ENCODE data around the gene SLC6A3. TPM values are rescaled to one million over a fixed set of nuclear protein-coding genes. Genes with fewer than 3 reads are reported as not detected.

The SLC6A3 gene
- polyA plus RNA-seq, 4 donors = 0.03 to 0.30 TPM; not detected in 2

DNA sequence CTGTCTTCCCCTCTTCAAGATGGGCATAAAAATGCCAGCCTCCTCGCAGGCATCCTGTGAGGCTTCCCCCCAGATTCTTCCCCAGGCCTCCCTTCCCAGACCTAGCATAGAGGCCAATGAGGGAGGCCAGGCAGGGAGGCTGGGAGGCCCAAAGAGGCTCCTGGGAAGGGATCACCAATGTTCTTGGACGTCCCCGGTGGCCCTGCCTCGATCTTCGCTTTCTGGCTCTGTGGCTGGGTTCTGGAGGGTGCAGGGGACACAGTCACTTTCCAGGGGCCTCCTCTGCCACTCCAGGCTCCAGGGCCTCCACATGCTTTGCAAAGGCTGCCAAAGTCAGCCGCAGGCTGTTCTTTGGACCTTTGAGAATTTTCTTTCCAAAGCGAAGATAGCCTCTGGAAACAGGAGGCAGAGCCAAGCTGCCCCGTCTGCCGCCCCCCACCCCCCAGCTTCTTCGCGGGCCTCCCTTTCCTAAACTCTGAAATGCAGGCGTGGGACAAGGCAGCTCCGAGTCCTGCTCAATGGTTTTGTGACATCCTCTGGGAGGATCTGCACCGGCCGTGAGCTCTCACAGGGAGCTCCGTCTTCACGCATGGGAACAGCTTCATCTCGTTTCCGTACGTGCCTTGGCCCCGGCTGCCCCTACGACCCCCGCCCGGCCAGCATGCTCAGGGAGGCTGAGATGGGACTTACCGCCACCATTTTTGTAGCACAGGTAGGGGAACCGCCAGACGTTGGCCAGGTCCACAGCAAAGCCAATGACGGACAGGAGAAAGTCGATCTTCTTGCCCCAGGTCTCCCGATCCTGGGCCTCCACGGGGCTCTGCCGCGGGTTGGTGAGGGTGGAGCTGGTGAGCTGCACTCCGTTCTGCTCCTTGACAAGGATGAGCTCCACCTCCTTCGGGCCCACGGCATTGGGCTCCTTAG is 2.8 kb downstream of the SLC6A3 start:
- Histone ChIP-seq H3K4me3 (ENCODE audit: low read depth in 1 of 3, low read length in 3 of 3) (no peak overlapping the region), H3K36me3 (ENCODE audit: control insufficient read depth in 3 of 3, insufficient read depth in 2 of 3, low read depth in 1 of 3, low read length in 3 of 3) (no peaks in the 10 kb centered on the region), H3K27ac (ENCODE audit: low read depth in 1 of 3, low read length in 2 of 3) (no peak overlapping the region), H3K27me3 (ENCODE audit: control insufficient read depth in 3 of 3, insufficient read depth in 3 of 3, low read length in 3 of 3) (peaks cover 0 to 56% (median 31%) of the 10 kb centered on the region in 3 donors), H3K4me1 (ENCODE audit: control insufficient read depth in 3 of 3, insufficient read depth in 2 of 3, low read depth in 1 of 3, low read length in 2 of 3) (peaks cover 0 to 12% (median 0%) of the 10 kb centered on the region in 3 donors), H3K9me3 (ENCODE audit: control insufficient read depth in 2 of 2, insufficient read depth in 1 of 2, low read depth in 1 of 2, low read length in 1 of 2) (peaks cover 0 to 3% of the 10 kb centered on the region in 2 donors)
- FAIRE-seq = no peak
- DNase-seq = no peak
- WGBS, 3 donors = 66 to 75% (median 67%) methylated on average over 35 to 36 of the region's 36 CpGs

GRCh38 chr5:1441166-1441865 is 3.9 kb downstream of the SLC6A3 start:
- H3K27me3 ChIP-seq (ENCODE audit: control insufficient read depth in 3 of 3, insufficient read depth in 3 of 3, low read length in 3 of 3) = peaks cover 0 to 45% (median 31%) of the 10 kb centered on the region in 3 donors
- no peak overlapping the region for H3K4me3 ChIP-seq (ENCODE audit: low read depth in 1 of 3, low read length in 3 of 3)
- FAIRE-seq = no peak

DNA sequence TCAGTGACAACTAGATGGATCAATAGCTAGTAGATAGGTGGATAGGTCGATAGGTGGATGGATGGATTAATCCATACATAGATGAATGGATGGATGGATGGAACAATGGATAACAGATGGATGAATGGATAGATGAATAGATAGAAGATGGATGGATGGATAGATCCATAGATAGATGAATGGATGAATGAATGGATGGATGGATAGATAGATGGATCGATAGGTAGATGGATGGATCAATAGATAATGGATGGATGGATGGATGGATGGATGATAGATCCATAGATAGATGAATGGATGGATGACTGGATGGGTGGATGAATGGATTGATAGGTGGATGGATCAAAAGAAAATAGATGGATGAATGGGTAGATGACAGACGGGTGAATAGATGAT is 5.1 kb downstream of the SLC6A3 start:
- no peak for DNase-seq
- Histone ChIP-seq H3K27ac (ENCODE audit: low read depth in 1 of 3, low read length in 2 of 3) (no peak overlapping the region), H3K36me3 (ENCODE audit: control insufficient read depth in 3 of 3, insufficient read depth in 2 of 3, low read depth in 1 of 3, low read length in 3 of 3) (no peaks in the 10 kb centered on the region), H3K9me3 (ENCODE audit: control insufficient read depth in 2 of 2, insufficient read depth in 1 of 2, low read depth in 1 of 2, low read length in 1 of 2) (peaks cover 0 to 3% of the 10 kb centered on the region in 2 donors), H3K4me1 (ENCODE audit: control insufficient read depth in 3 of 3, insufficient read depth in 2 of 3, low read depth in 1 of 3, low read length in 2 of 3) (peaks cover 0 to 17% (median 0%) of the 10 kb centered on the region in 3 donors), H3K27me3 (ENCODE audit: control insufficient read depth in 3 of 3, insufficient read depth in 3 of 3, low read length in 3 of 3) (peaks cover 0 to 40% (median 31%) of the 10 kb centered on the region in 3 donors), H3K4me3 (ENCODE audit: low read depth in 1 of 3, low read length in 3 of 3) (no peak overlapping the region)
- FAIRE-seq = no peak
- WGBS, 3 donors = 91 to 93% (median 92%) methylated on average over 3 of the region's 3 CpGs

More at GRCh38 chr5:1441166-1441865, 3.9 kb downstream of the SLC6A3 start:
- no peak for DNase-seq
- no peaks in the 10 kb centered on the region for H3K36me3 ChIP-seq (ENCODE audit: control insufficient read depth in 3 of 3, insufficient read depth in 2 of 3, low read depth in 1 of 3, low read length in 3 of 3)
- WGBS, 3 donors = 90 to 97% (median 94%) methylated on average over 24 of the region's 24 CpGs
- H3K4me1 ChIP-seq (ENCODE audit: control insufficient read depth in 3 of 3, insufficient read depth in 2 of 3, low read depth in 1 of 3, low read length in 2 of 3) = peaks cover 0 to 17% (median 0%) of the 10 kb centered on the region in 3 donors
- no peak overlapping the region for H3K27ac ChIP-seq (ENCODE audit: low read depth in 1 of 3, low read length in 2 of 3)
- peaks cover 0 to 3% of the 10 kb centered on the region in 2 donors for H3K9me3 ChIP-seq (ENCODE audit: control insufficient read depth in 2 of 2, insufficient read depth in 1 of 2, low read depth in 1 of 2, low read length in 1 of 2)

GRCh38 chr5:1439388-1440097 is 5.7 kb downstream of the SLC6A3 start:
- H3K4me3 ChIP-seq (ENCODE audit: low read depth in 1 of 3, low read length in 3 of 3) = no peak overlapping the region
- peaks cover 0 to 12% (median 0%) of the 10 kb centered on the region in 3 donors for H3K4me1 ChIP-seq (ENCODE audit: control insufficient read depth in 3 of 3, insufficient read depth in 2 of 3, low read depth in 1 of 3, low read length in 2 of 3)
- no peak for FAIRE-seq
- H3K27ac ChIP-seq (ENCODE audit: low read depth in 1 of 3, low read length in 2 of 3) = no peak overlapping the region
- WGBS, 3 donors = 83 to 95% (median 89%) methylated on average over 15 of the region's 15 CpGs
- H3K27me3 ChIP-seq (ENCODE audit: control insufficient read depth in 3 of 3, insufficient read depth in 3 of 3, low read length in 3 of 3) = peaks cover 0 to 35% (median 31%) of the 10 kb centered on the region in 3 donors
- no peaks in the 10 kb centered on the region for H3K36me3 ChIP-seq (ENCODE audit: control insufficient read depth in 3 of 3, insufficient read depth in 2 of 3, low read depth in 1 of 3, low read length in 3 of 3)
- DNase-seq = no peak
- H3K9me3 ChIP-seq (ENCODE audit: control insufficient read depth in 2 of 2, insufficient read depth in 1 of 2, low read depth in 1 of 2, low read length in 1 of 2) = peaks cover 0 to 3% of the 10 kb centered on the region in 2 donors

DNA sequence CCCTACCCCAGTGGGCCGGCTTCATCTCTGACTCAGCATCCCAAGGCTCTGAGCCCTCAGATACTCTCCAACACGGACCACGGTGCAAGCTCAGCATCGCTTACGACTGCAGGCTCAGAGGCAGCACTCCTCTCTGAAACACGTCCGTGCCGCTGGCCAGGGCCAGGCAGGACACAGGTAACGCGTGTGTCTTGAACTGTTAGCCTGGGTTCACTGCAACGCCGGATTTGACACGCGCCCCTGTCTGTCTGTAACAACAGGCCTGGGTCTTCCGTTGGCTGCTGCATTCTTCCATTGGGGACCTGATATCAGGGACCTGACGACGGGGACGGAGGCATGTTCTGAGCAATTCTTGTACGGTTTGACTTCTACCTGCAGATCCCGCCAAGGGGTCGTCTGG is 6.4 kb downstream of the SLC6A3 start:
- Histone ChIP-seq H3K36me3 (ENCODE audit: control insufficient read depth in 3 of 3, insufficient read depth in 2 of 3, low read depth in 1 of 3, low read length in 3 of 3) (no peaks in the 10 kb centered on the region), H3K27me3 (ENCODE audit: control insufficient read depth in 3 of 3, insufficient read depth in 3 of 3, low read length in 3 of 3) (peaks cover 0 to 28% (median 24%) of the 10 kb centered on the region in 3 donors), H3K4me1 (ENCODE audit: control insufficient read depth in 3 of 3, insufficient read depth in 2 of 3, low read depth in 1 of 3, low read length in 2 of 3) (peaks cover 0 to 6% (median 0%) of the 10 kb centered on the region in 3 donors), H3K27ac (ENCODE audit: low read depth in 1 of 3, low read length in 2 of 3) (no peak overlapping the region), H3K4me3 (ENCODE audit: low read depth in 1 of 3, low read length in 3 of 3) (no peak overlapping the region), H3K9me3 (ENCODE audit: control insufficient read depth in 2 of 2, insufficient read depth in 1 of 2, low read depth in 1 of 2, low read length in 1 of 2) (peaks cover 0 to 7% of the 10 kb centered on the region in 2 donors)
- DNase-seq (no peak), FAIRE-seq (no peak)
- 92 to 95% (median 93%) methylated on average over 21 of the region's 21 CpGs for whole genome bisulfite sequencing, 3 donors

DNA sequence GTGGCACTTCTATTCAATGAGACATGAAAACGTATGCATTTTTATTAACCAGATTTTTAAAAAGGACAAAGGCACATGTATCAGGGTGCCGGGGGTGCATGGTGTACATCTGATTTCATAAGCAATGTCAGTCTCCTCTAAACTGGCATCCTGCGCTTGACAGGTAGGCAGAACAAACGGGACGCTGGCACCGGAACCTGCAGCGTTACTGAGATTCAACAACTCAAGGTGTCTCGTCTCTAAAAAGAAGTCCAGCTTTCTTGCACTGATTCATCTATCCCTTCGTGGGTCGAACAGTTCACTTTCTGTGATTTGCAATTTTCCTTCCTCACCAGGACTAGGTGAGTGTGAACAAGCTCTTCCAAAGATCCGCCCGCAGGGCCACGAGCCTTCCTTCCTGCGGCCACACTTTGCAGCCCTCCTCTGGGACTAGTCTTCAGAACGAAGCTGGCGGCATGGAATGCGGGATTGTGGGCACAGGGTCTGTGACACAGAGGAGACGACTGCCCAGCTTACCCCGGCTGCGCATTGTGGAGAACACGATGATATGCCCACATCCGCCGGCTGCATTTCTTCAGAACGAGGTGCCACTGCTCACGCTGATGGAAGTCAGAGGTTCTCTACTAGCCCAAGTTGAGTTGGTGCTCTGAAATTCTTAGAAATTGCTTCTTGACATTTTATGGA is 7.2 kb downstream of the SLC6A3 start:
- peaks cover 0 to 12% of the 10 kb centered on the region in 2 donors for H3K9me3 ChIP-seq (ENCODE audit: control insufficient read depth in 2 of 2, insufficient read depth in 1 of 2, low read depth in 1 of 2, low read length in 1 of 2)
- WGBS, 3 donors = 83 to 88% (median 84%) methylated on average over 25 of the region's 25 CpGs
- no peaks in the 10 kb centered on the region for H3K36me3 ChIP-seq (ENCODE audit: control insufficient read depth in 3 of 3, insufficient read depth in 2 of 3, low read depth in 1 of 3, low read length in 3 of 3)
- no peak overlapping the region for H3K4me3 ChIP-seq (ENCODE audit: low read depth in 1 of 3, low read length in 3 of 3)
- H3K27me3 ChIP-seq (ENCODE audit: control insufficient read depth in 3 of 3, insufficient read depth in 3 of 3, low read length in 3 of 3) = peaks cover 0 to 19% (median 18%) of the 10 kb centered on the region in 3 donors
- DNase-seq (no peak), FAIRE-seq (no peak)
- peaks cover 0 to 6% (median 0%) of the 10 kb centered on the region in 3 donors for H3K4me1 ChIP-seq (ENCODE audit: control insufficient read depth in 3 of 3, insufficient read depth in 2 of 3, low read depth in 1 of 3, low read length in 2 of 3)
- no peak overlapping the region for H3K27ac ChIP-seq (ENCODE audit: low read depth in 1 of 3, low read length in 2 of 3)

- Histone ChIP-seq H3K9me3 (ENCODE audit: control insufficient read depth in 2 of 2, insufficient read depth in 1 of 2, low read depth in 1 of 2, low read length in 1 of 2) (peaks cover 0 to 12% of the 10 kb centered on the region in 2 donors), H3K4me1 (ENCODE audit: control insufficient read depth in 3 of 3, insufficient read depth in 2 of 3, low read depth in 1 of 3, low read length in 2 of 3) (peaks cover 0 to 6% (median 0%) of the 10 kb centered on the region in 3 donors), H3K36me3 (ENCODE audit: control insufficient read depth in 3 of 3, insufficient read depth in 2 of 3, low read depth in 1 of 3, low read length in 3 of 3) (no peaks in the 10 kb centered on the region), H3K27me3 (ENCODE audit: control insufficient read depth in 3 of 3, insufficient read depth in 3 of 3, low read length in 3 of 3) (peaks cover 0 to 12% (median 12%) of the 10 kb centered on the region in 3 donors), H3K27ac (ENCODE audit: low read depth in 1 of 3, low read length in 2 of 3) (no peak overlapping the region), H3K4me3 (ENCODE audit: low read depth in 1 of 3, low read length in 3 of 3) (no peak overlapping the region)
- FAIRE-seq = no peak
- 39 to 48% (median 40%) methylated on average over 11 of the region's 11 CpGs for WGBS, 3 donors
- DNase-seq = peak; percentile 71 to 86
Observed at GRCh38 chr5:1437226-1437829, 7.9 kb downstream of the SLC6A3 start.

All from small intestine (tissue), 7 donors.